PC-3 (cell line): Measurements from ENCODE around the gene FZD10.

Experiments
- CTCF ChIP-seq: fragments of 300-600 bp; sonication (generic); conservative IDR thresholded peaks from 2 replicates; pipeline ENCODE4 v1.5.1; 2017; ENCODE audit warnings: antibody characterized with exemption, low read depth, mild to moderate bottlenecking, low read length
- EZH2 ChIP-seq: fragments of 300-600 bp; sonication (generic); IDR thresholded peaks from one replicate; pipeline ENCODE4 v1.6.1; 2017; ENCODE audit warnings: antibody characterized with exemption, mild to moderate bottlenecking, low read length; ENCODE audit not compliant: unreplicated experiment
- EZH2phosphoT487 ChIP-seq: fragments of 300-600 bp; sonication (generic); IDR thresholded peaks from 2 replicates; pipeline ENCODE4 v1.6.1; 2018; ENCODE audit warnings: mild to moderate bottlenecking, antibody characterized with exemption, low read length, borderline replicate concordance

DNA sequence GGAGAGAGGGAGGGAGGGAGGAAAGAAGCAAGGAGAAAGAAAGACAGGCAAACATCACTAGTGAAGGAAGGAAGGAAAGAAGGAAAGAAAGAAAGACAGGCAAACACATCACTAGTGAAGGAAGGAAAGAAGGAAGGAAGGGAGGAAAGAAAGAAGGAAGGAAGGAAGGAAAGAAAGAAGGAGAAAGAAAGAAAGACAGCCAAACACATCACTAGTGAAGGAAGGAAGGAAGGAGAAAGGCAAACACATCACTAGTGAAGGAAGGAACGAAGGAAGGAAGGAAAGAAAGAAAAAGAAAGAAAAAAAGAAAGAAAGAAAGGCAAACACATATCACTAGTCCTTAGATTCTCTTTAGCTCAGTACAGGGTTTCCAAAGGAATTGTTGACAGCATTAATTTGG lies 5.3 kb downstream of the FZD10 start:
- TF ChIP-seq CTCF (no peak), EZH2 (no peak), EZH2phosphoT487 (no peak)
